IPS DF 19.7 (cell line): ENCODE measurements around the gene KCNIP2.

Source experiments
- DNase-seq: peaks from one replicate; pipeline ENCODE4 v3.0.0-alpha.2; 2013; ENCODE audit warnings: low read depth, low spot score

KCNIP2 gene

GRCh38 chr10:101843032-101844021, at the start of gene KCNIP2:
Gene KCNIP2, minus strand, starts transcription at chr10:101843800. Its CDS starts 232 bp downstream, at chr10:101843568.
- no peak for DNase-seq

GRCh38 chr10:101892782-101893391, 49.3 kb upstream of the KCNIP2 start:
- no peak for DNase-seq

- DNase-seq, result no peak
Measured at GRCh38 chr10:101889256-101890210, 45.9 kb upstream of the KCNIP2 start.

- no peak for DNase-seq
Measured at GRCh38 chr10:101888251-101888949, 44.8 kb upstream of the KCNIP2 start.

DNA sequence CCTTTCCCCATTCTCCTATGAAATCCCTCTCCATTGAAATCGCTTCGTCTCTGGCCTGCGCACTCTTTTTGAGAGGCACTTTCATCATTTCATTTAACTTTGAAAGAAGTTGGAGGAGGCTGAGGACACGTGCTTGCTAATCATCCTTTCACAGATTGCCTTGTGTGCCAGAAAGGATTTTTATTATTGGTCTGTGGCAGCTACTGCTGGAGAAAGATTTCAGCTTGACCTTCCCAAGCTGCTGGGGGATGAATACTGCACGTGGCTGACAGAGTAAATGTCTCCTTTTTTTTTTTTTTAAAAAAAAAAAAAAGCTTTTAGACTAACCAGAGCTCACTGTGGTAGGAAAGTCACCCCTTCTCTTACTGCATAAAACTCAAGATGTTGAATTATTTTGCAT, 44.2 kb upstream of the KCNIP2 start:
- DNase-seq, result no peak

- DNase-seq, result no peak
Measured at GRCh38 chr10:101886521-101887312, 43.1 kb upstream of the KCNIP2 start.

GRCh38 chr10:101881036-101881774, 37.6 kb upstream of the KCNIP2 start:
- no peak for DNase-seq

DNA sequence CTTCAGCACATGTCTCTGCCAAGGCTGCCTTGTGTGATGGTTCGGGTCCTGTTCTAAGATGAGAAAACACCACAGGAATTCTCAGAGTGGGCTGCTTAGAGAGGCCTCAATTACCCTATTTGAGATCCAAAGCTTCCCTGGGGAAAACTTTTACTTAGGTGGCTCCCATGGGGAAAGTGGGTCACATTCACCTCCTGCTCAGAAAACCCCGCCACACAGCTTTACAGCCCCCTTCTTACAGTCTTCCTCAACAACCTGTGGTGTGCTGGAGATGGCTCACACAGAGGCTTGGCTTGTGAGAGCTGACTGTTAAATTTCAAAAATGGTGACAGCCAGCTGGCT, 36.6 kb upstream of the KCNIP2 start:
- no peak for DNase-seq

- DNase-seq, result no peak
Measured at GRCh38 chr10:101879456-101880231, 36.0 kb upstream of the KCNIP2 start.

GRCh38 chr10:101878869-101879268, 35.3 kb upstream of the KCNIP2 start:
- DNase-seq, result no peak

DNA sequence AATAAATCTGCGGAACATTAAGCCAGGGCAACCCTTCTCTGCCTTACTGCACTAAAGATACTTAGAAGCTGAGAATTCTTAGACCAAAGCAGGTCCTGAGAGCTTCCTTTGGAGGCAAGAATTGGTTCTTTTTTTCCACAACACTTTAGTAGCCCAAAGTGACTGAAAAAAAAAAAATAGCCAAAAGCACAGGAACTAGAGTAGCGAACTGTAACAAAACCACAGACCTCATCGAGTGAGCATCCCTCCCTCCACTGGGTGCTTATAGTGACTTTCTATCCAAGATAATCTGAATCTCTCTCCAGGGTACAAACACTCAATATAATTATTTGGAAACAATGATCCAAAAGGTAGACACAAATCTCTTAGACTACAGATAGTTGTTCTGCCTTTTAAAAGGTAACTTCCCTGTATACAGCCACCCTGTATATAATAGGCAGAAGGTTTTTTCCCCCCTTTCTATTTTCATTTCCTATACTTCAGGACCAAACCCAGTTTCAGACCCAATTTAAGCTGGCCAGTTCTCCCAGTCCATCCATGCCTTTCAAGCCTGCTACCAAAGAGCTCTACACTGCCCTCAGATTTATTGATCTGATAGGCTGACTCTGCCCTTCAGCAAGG, 31.6 kb upstream of the KCNIP2 start:
- DNase-seq, result no peak

- no peak for DNase-seq
Measured at GRCh38 chr10:101874252-101874651, 30.7 kb upstream of the KCNIP2 start.

- no peak for DNase-seq
Measured at GRCh38 chr10:101867931-101868330, 24.3 kb upstream of the KCNIP2 start.

- no peak for DNase-seq
Measured at GRCh38 chr10:101859530-101859929, 15.9 kb upstream of the KCNIP2 start.

- no peak for DNase-seq
Measured at GRCh38 chr10:101858723-101859500, 15.3 kb upstream of the KCNIP2 start.

GRCh38 chr10:101857802-101858476, 14.3 kb upstream of the KCNIP2 start:
- no peak for DNase-seq

- DNase-seq, result no peak
Measured at GRCh38 chr10:101856626-101857025, 13.0 kb upstream of the KCNIP2 start.
